Mesothelial cell of epicardium (in vitro differentiated cells): ENCODE data around the gene CDC45. TPM values are rescaled to one million over a fixed set of nuclear protein-coding genes. Genes with fewer than 3 reads are reported as not detected.

Experiments used
- DNase-seq, 2 experiments: peaks; one replicate each; pipeline ENCODE4 v3.0.0; 2021; ENCODE audit warnings: low spot score in 2 of 2; ENCODE audit not compliant: unreplicated experiment in 2 of 2
- H3K27ac Mint-ChIP-seq: 2 replicates; pipeline ENCODE4 v1.8.0; 2021; ENCODE audit warnings: mixed read lengths
- H3K27me3 Mint-ChIP-seq: 2 replicates; pipeline ENCODE4 v1.8.0; 2021; ENCODE audit warnings: low read depth, mixed read lengths
- H3K36me3 Mint-ChIP-seq: 2 replicates; pipeline ENCODE4 v1.8.0; 2021; ENCODE audit warnings: mixed read lengths
- H3K4me1 Mint-ChIP-seq: 2 replicates; pipeline ENCODE4 v1.8.0; 2021; ENCODE audit warnings: mixed read lengths
- H3K4me3 Mint-ChIP-seq: 2 replicates; pipeline ENCODE4 v1.8.0; 2021; ENCODE audit warnings: mild to moderate bottlenecking, moderate library complexity, mixed read lengths
- H3K9me3 Mint-ChIP-seq: 2 replicates; pipeline ENCODE4 v1.8.0; 2021; ENCODE audit warnings: mixed read lengths
- total RNA-seq: library from RNA; stranded (reverse); gene quantifications from 3 replicates; pipeline ENCODE4 v1.2.1, GENCODE V29; 2021
- TF ChIP-seq, protein P1 (sequence below): fragments of 200-600 bp; sonication (generic); IDR thresholded peaks from one replicate; pipeline ENCODE4 v1.5.0; 2021; ENCODE audit warnings: antibody characterized with exemption; ENCODE audit not compliant: unreplicated experiment

Gene CDC45
- total RNA-seq, 1 donor from 2014 or later: 15.3 TPM

DNA sequence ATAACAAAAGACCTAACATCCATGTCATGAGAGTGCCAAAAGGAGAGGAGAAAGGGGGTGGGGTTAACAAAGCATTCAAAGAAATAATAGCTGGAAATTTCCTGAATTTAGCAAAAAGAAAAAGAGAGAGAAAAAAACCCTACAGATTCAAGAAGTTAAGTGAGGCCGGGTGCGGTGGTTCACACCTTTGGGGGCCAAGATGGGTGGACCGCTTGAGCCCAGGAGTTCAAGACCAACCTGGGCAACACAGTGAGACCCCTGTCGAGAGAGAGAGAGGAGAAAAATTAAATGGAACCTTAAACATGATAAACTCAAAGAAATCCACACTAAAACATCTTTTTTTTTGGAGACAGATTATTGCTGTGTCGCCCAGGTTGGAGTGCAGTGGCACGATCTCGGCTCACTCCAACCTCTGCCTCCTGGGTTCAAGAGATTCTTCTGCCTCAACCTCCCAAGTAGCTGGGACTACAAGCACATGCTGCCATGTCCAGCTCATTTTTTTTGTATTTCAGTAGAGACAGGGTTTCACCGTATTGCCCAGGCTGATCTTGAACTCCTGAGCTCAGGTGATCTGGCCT, 53.4 kb downstream of the CDC45 start:
- no peaks in the 10 kb centered on the region for H3K36me3 Mint-ChIP-seq
- H3K4me1 Mint-ChIP-seq: no peaks in the 10 kb centered on the region
- TF ChIP-seq, protein P1, sequence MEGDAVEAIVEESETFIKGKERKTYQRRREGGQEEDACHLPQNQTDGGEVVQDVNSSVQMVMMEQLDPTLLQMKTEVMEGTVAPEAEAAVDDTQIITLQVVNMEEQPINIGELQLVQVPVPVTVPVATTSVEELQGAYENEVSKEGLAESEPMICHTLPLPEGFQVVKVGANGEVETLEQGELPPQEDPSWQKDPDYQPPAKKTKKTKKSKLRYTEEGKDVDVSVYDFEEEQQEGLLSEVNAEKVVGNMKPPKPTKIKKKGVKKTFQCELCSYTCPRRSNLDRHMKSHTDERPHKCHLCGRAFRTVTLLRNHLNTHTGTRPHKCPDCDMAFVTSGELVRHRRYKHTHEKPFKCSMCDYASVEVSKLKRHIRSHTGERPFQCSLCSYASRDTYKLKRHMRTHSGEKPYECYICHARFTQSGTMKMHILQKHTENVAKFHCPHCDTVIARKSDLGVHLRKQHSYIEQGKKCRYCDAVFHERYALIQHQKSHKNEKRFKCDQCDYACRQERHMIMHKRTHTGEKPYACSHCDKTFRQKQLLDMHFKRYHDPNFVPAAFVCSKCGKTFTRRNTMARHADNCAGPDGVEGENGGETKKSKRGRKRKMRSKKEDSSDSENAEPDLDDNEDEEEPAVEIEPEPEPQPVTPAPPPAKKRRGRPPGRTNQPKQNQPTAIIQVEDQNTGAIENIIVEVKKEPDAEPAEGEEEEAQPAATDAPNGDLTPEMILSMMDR: no peak
- DNase-seq: no peak
- peaks cover 28% of the 10 kb centered on the region for H3K27me3 Mint-ChIP-seq
- H3K4me3 Mint-ChIP-seq: no peak overlapping the region
- H3K9me3 Mint-ChIP-seq: no peaks in the 10 kb centered on the region
- H3K27ac Mint-ChIP-seq: no peak overlapping the region

DNA sequence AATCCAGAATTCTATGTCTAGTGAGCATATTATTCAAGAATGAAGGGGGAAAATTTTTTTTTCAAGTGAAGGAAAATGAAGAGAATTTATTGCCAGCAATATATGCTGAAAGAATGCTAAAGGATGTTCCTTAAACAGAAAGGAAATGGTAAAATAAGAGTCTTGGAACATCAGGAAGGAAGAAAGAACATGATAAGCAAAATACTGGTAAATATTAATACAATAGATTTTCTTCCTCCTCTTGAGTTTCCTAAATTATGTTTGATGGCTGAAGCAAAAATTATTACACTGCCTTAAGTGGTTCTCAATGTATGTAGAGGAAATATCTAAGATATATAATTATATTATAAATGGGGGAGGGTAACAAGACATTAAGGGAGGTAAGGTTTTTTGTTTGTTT, 54.1 kb downstream of the CDC45 start:
- H3K4me3 Mint-ChIP-seq: no peak overlapping the region
- H3K27ac Mint-ChIP-seq: no peak overlapping the region
- no peaks in the 10 kb centered on the region for H3K36me3 Mint-ChIP-seq
- DNase-seq: no peak
- TF ChIP-seq, protein P1: no peak
- H3K9me3 Mint-ChIP-seq: no peaks in the 10 kb centered on the region
- peaks cover 32% of the 10 kb centered on the region for H3K27me3 Mint-ChIP-seq
- no peaks in the 10 kb centered on the region for H3K4me1 Mint-ChIP-seq

DNA sequence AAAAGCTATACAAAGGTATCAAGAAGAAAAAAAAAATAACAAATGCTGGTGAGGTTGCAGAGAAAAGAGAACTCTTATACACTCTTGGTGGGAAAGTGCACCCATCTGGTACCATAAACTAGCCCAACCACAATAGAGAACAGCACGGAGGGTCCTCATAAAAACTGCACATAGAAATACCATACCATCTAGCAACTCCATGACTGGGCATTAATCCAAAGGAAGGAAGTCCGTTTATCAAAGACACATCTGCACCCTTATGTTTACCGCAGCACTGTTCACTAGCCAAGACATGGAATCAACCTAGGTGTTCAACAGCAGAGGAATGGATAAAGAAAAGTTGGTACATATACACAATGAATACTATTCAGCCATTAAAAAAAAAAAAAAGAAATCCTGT, 55.3 kb downstream of the CDC45 start:
- Mint-ChIP-seq H3K4me3 (no peak overlapping the region), H3K27me3 (peaks cover 36% of the 10 kb centered on the region), H3K27ac (no peak overlapping the region), H3K9me3 (no peaks in the 10 kb centered on the region), H3K36me3 (no peaks in the 10 kb centered on the region), H3K4me1 (no peaks in the 10 kb centered on the region)
- TF ChIP-seq, protein P1: no peak
- DNase-seq: no peak

DNA sequence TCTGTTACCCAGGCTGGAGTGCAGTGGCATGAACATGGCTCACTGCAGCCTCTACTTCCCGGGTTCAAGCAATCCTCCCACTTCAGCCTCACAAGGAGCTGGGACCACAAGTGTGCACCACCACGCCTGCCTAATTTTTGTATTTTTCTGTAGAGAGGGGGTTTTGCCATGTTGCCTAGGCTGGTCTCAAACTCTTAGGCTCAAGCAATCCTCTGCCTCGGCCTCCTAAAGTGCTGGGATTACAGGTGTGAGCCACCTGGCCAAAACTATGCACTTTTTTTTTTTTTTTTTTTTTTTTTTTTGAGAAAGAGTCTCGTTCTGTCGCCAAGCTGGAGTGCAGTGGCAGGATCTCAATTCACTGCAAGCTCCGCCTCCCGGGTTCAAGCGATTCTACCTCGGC, 56.8 kb downstream of the CDC45 start:
- Mint-ChIP-seq H3K27me3 (peaks cover 26% of the 10 kb centered on the region), H3K4me3 (no peak overlapping the region), H3K27ac (no peak overlapping the region), H3K4me1 (no peaks in the 10 kb centered on the region), H3K36me3 (no peaks in the 10 kb centered on the region), H3K9me3 (no peaks in the 10 kb centered on the region)
- TF ChIP-seq, protein P1: no peak
- no peak for DNase-seq

DNA sequence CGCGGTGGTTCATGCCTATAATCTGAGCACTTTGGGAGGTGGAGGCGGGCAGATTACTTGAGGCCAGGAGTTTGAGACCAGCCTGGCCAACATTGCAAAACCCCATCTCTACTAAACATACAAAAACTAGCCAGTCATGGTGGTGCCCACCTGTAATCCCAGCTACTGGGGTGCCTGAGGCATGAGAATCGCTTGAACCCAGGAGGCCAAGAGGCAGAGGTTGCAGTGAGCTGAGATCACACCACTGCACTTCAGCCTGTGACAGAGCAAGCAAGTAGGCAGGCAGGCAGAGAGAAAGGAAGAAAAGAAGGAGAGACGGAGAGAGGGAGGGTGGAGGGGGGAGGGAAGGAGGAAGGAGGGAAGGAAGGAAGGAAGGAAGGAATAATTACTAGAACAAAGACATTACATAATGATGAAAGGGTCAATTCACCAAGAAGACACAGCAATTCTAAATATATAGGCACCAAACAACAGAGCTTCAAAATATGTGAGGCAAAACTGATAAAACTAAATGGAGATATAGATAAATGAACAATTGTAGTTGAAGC, 58.3 kb downstream of the CDC45 start:
- H3K27me3 Mint-ChIP-seq: peaks cover 24% of the 10 kb centered on the region
- DNase-seq: no peak
- H3K4me1 Mint-ChIP-seq: no peaks in the 10 kb centered on the region
- H3K27ac Mint-ChIP-seq: no peak overlapping the region
- H3K9me3 Mint-ChIP-seq: no peaks in the 10 kb centered on the region
- no peaks in the 10 kb centered on the region for H3K36me3 Mint-ChIP-seq
- H3K4me3 Mint-ChIP-seq: no peak overlapping the region
- TF ChIP-seq, protein P1: no peak
